NCI-H2171 treated with DMSO at 0.1 percent for 48 hours (cell line): Measurements from ENCODE around the gene OR52E6.

ENCODE experiments used
- DNase-seq: peaks from one replicate; lab custom pipeline; 2025; lab: John Stamatoyannopoulos, UW

The OR52E6 gene

DNA sequence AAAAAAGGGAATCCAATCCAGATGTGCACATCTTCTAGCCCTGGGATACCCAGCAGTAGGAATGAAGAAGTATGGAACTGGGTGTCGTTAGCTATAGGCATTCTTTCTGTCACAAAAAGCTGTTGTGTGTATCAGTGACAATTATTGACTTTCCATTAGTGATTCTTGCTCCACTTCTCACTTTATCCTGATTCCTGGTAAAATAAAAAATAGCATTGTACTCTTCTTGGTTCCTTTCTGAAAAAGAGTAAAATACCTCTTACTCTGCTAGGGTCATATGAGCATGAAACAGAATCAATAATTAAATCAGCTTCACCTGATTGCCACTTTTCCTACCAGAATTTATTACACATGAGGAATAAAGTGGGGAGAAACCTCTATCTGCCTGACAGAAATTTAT, at the start of gene OR52E6:
OR52E6 (minus strand) TSS at position 101 of the 400 bp plus-strand sequence; CDS start at position 101, 0 bp downstream.
- DNase-seq: no peak

- no peak for DNase-seq
These were observed 49.6 kb upstream of the OR52E6 start for GRCh38 chr11:5891216-5891800.

DNA sequence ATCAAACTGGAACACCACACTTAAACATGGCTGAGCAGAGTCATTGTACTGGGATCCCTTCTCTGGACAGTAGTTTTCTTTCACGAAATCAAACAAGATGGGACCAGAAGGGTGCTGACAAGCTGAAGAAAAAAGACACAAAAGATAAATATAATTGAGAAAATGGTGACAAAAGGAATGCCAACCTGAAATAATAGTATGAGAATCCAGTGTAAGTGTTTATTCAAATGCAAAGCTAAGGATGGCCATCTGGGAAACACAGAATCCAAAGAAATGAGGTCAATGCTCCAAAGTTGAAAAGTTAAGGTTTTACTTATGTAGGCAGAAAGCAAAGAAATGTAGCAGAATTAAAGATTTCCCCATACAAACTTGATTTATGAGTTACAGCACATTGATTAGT, 46.0 kb upstream of the OR52E6 start:
- DNase-seq: no peak

DNA sequence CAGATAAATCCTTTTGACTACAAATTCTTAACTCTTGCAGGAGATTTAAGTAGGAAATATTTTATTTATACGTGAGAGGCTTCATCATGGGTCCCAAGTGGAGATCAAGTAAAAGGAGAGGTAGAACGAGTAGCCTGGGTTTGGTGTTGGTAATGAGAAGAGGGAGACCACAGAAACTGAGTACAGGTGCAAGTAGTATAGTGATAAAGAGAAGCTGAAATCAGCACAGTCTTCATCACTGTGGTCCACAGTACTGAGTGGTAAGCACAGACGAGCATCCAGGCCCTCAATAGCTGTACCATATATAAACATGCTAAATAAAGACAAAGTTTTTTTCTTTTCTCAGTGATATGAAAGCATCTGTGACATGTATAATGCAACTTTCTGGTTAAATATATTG, 45.5 kb upstream of the OR52E6 start:
- no peak for DNase-seq

DNA sequence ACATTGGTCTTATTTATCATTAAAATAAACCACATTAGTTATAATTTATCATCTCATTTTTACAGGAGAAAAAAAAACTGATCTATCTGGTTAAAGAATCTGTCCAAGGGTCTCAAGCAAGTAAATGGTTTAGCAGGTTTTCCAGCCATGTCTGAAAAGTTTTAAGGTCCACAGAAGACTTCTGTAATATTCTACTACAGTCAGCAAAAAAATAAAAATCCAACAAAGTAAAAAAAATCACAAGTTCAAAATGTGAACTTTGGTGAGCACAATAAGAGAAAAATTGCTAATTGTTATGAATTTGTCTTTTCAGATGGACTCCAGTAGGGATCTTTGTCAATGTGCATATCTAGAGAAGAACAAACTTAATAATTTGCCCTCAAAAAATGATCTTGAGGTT, 40.1 kb upstream of the OR52E6 start:
- no peak for DNase-seq

GRCh38 chr11:5880329-5880728, 38.6 kb upstream of the OR52E6 start, which contains the start of gene OR52E4:
Gene OR52E4 (plus strand): TSS chr11:5880629. CDS start chr11:5884293, 3,664 bp downstream.
- no peak for DNase-seq

GRCh38 chr11:5878564-5878963, 36.9 kb upstream of the OR52E6 start:
- DNase-seq: no peak

DNA sequence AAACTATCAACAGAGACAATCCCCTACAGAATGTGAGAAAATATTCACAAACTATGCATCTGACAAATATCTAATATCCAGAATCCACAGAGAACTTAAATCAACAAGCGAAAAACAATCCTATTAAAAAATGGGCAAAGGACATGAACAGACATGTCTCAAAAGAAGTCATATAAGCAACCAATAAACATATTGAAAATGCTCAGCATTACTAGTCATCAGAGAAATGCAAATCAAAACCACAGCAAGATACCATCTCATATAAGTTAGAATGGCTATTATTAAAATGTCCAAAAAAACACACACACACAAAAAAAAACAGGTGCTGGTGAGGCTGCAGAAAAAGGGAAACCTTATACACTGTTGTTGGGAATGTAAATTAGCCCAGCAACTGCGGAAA, 24.1 kb upstream of the OR52E6 start:
- DNase-seq: no peak

- no peak for DNase-seq
These were observed 15.9 kb upstream of the OR52E6 start, which contains the start of gene OR52E8 for GRCh38 chr11:5857590-5857989. Gene OR52E8 (minus strand): TSS chr11:5857690. CDS start chr11:5857690, 0 bp downstream.

- DNase-seq: no peak
These were observed 9.3 kb upstream of the OR52E6 start for GRCh38 chr11:5851002-5851401.

DNA sequence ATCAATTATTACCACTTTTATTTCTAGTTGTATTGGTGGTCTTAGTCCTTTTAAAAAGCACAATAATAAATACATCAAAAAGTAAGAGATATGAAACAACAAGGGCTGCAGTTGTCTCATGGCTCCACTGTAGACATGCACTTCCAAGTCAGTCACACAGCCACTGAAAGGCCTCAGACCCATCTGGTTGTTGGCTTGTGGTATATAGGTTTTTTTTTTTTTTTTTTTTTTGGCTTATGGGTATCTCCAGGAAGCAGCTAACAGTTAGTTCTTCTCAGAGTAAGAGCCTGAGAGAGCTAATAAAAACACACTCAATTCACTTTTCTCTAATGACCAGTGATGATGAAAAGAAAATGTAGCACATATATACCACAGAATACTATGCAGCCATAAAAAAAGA, 6.0 kb upstream of the OR52E6 start:
- DNase-seq: no peak

GRCh38 chr11:5846701-5847100, 5.0 kb upstream of the OR52E6 start:
- no peak for DNase-seq

GRCh38 chr11:5837695-5838094, 4.0 kb downstream of the OR52E6 start:
- DNase-seq: no peak

DNA sequence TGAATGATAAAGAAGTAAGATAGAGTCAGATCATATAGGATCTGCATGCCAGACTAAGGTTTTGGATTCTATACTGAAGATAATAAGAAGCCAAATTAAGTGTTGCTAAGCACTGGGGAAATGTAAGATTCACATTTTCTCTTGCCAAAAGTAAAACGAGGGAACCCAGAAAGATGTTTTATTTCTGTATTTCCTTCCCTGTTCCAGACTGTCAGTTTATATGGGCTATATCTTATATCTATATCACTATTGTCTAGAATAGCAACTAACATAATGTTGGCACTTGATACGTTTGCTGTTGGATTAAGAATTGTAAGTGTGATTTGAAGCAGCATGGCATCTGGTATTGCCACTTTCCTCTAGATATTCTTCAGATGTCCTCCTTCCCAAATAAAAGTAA, 8.3 kb downstream of the OR52E6 start:
- no peak for DNase-seq

GRCh38 chr11:5831196-5831829, 10.4 kb downstream of the OR52E6 start:
- no peak for DNase-seq

DNA sequence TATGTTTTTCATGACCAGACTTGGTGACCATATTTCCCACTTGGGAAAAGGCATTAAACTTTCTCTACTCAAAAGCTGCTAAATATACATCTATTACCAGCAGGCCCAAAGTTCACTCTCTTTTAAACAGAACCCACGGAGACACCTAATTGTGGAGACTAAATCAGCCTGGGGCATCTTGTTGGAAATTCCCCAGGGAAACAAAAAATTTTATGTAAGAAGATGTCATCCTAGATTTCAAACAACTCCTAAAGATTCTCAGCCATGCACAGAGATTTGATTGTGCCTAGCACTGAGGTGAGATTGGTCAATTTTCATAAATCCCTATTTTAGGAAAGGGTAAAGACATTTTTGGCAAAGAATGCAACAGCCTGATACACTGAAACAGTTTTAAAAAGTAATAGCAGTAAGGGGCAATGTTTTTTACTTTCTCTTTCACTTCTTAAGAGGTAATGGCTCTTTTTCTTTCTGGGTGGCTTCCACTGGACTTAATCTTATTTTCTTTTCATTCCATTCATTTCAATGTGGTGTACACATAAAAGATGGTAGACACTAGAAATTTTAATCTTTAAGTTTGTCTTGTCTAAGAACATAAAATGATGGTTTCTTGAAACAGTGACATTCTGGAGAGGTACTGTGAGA, 23.3 kb downstream of the OR52E6 start:
- DNase-seq: no peak

- no peak for DNase-seq
These were observed 26.2 kb downstream of the OR52E6 start for GRCh38 chr11:5815534-5815933.

- DNase-seq: no peak
These were observed 31.5 kb downstream of the OR52E6 start for GRCh38 chr11:5809905-5810795.

DNA sequence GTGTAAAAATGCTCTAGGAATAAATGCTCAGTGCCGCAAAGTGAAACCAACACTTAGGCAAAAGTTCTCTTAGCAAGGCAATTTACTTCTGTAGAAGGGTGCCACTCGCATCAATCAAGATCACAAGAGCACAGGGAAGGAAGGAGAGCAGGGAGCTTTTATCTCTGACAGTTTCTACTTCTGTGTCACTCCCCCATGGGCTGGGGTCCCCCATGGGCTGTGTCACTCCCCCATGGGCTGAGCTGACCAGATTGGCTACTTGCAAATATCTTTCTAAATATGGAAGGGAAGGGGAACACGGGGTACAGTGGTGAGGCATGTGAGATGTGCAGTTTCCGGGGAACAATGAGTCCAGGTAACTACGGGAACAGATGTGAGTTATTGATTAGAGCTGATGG, 32.6 kb downstream of the OR52E6 start:
- DNase-seq: no peak

DNA sequence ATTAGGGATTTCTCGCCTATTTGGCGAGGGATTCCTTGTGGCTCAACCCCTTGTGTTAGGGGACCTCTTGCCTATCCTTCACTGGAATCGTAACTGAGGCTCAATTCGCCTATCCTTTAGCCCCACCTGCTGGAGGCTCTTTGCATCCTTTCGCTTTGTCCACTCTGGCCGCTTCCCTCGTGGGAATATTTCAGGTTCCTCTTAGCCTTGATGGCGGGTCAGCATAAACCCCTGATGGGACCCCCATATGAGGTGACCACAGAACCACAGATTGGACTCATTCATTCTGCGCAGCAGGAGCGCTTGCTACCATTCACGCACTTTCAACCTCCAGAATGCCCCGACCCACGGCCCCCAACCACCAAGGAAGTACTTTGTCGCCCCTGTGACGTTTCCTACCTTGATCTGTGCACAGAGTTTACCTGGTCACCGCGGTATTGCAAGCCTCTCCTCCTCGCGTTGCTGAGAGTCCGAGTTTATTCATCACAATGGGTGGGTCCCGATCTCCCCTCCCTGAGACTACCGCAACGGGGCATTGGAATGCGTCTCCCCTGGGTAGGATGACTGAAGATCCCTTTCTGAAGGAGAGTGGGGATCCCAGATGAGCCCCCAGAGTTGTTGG, 33.1 kb downstream of the OR52E6 start, which contains the start of gene OR52N2:
OR52N2 (plus strand) TSS at position 425 of the 622 bp plus-strand sequence. CDS start 11,412 bp downstream, outside the sequence.
- DNase-seq: peak; percentile 12

DNA sequence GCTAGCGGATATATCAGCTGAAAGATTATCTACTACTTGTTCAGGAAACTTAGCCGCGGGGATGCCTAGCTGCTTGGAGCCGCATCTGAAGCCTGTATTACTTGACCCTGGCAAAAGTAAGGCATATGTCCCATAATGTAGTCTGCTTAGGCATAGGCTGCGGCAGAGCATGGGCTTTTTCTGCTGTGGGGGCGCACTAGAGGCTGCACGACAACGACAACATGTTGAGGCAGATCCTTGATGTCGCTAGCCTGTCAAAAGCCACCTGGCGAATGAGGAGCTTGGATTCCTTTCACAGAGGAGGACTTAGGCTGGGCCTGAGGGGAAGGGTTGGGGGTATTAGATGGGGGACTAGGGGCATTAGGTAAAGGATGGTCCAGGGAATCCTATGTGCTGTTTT, 34.1 kb downstream of the OR52E6 start:
- DNase-seq: no peak

DNA sequence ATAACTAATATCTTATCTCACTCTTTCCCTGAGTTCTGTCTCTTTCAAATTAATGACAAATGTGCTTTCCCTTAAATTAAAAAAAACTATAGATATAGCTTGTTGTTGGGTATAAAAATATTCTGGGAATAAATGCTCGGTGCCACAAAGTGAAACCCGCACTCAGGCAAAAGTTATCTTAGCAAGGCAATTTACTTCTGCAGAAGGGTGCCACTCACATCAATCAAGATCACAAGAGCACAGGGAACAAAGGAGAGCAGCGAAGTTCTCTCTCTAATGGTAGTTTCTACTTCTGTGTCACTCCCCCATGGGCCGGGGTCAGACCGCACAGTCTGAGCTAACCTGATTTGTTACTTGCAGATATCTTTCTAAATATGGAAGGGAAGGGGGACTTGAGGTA, 37.7 kb downstream of the OR52E6 start:
- DNase-seq: no peak
